Breast epithelium (tissue), 3 donors: ENCODE results near the gene PKDREJ.

Source experiments
- CTCF ChIP-seq, 3 donors: fragments of 450-650 bp; IDR thresholded peaks; one replicate each; pipeline ENCODE4 v1.5.1; 2016 to 2017; ENCODE audit warnings: antibody characterized with exemption in 3 of 3, mild to moderate bottlenecking in 3 of 3, moderate library complexity in 3 of 3
- POLR2A ChIP-seq: fragments of 450-650 bp; IDR thresholded peaks from one replicate; pipeline ENCODE4 v1.6.1; 2016; ENCODE audit warnings: antibody characterized with exemption, mild to moderate bottlenecking, moderate library complexity

GRCh38 chr22:46240506-46240905 lies 22.6 kb downstream of the PKDREJ start:
- TF ChIP-seq POLR2A (no peak), CTCF (IDR thresholded peaks at IDR 0.05) (no peak)
